WTC11 (cell line): ENCODE data around the gene LY6G6F.

Source experiments
- CREB1 ChIP-seq: sonication (generic); formaldehyde crosslinking; IDR thresholded peaks from 2 replicates; pipeline ENCODE4 v1.8.0; 2023; ENCODE audit warnings: mild to moderate bottlenecking, missing genetic modification reagents
- ELF4 ChIP-seq: sonication (generic); formaldehyde crosslinking; IDR thresholded peaks from 2 replicates; pipeline ENCODE4 v1.8.1; 2022; ENCODE audit warnings: low read depth, mild to moderate bottlenecking, moderate library complexity, missing genetic modification reagents
- ESRRA ChIP-seq: sonication (generic); formaldehyde crosslinking; IDR thresholded peaks from 2 replicates; pipeline ENCODE4 v1.8.1; 2022; ENCODE audit warnings: mild to moderate bottlenecking, missing genetic modification reagents, borderline replicate concordance
- JUN ChIP-seq: sonication (generic); formaldehyde crosslinking; IDR thresholded peaks from 2 replicates; pipeline ENCODE4 v1.8.0; 2023; ENCODE audit warnings: mild to moderate bottlenecking, missing genetic modification reagents
- TEAD4 ChIP-seq: sonication (generic); formaldehyde crosslinking; IDR thresholded peaks from 2 replicates; pipeline ENCODE4 v1.8.0; 2022; ENCODE audit warnings: mild to moderate bottlenecking, missing genetic modification reagents
- USF2 ChIP-seq: sonication (generic); formaldehyde crosslinking; IDR thresholded peaks from 2 replicates; pipeline ENCODE4 v1.8.1; 2023; ENCODE audit warnings: mild to moderate bottlenecking, missing genetic modification reagents, moderate library complexity
- ZNF121 ChIP-seq: sonication (generic); formaldehyde crosslinking; IDR thresholded peaks from 2 replicates; pipeline ENCODE4 v1.8.0; 2023; ENCODE audit warnings: missing genetic modification reagents
- ZNF138 ChIP-seq: sonication (generic); formaldehyde crosslinking; conservative IDR thresholded peaks from 2 replicates; pipeline ENCODE4 v1.8.1; 2022; ENCODE audit warnings: mild to moderate bottlenecking, moderate library complexity, missing genetic modification reagents
- ZNF396 ChIP-seq: fragments of 250-450 bp; sonication (Bioruptor Pico); IDR thresholded peaks from 2 replicates; pipeline ENCODE4 v1.8.0; 2021; ENCODE audit warnings: mild to moderate bottlenecking, moderate library complexity, borderline replicate concordance
- TF ChIP-seq, protein P1 (sequence below): fragments of 200-600 bp; IDR thresholded peaks from 2 replicates; pipeline ENCODE4 v1.8.0; 2022; ENCODE audit warnings: antibody characterized with exemption
- TF ChIP-seq, protein P2 (sequence below): sonication (generic); formaldehyde crosslinking; IDR thresholded peaks from 2 replicates; pipeline ENCODE4 v1.8.0; 2023; ENCODE audit warnings: mild to moderate bottlenecking, missing genetic modification reagents
- TF ChIP-seq, protein P3 (sequence below): sonication (generic); formaldehyde crosslinking; IDR thresholded peaks from 2 replicates; pipeline ENCODE4 v1.8.0; 2022; ENCODE audit warnings: mild to moderate bottlenecking, missing genetic modification reagents

DNA sequence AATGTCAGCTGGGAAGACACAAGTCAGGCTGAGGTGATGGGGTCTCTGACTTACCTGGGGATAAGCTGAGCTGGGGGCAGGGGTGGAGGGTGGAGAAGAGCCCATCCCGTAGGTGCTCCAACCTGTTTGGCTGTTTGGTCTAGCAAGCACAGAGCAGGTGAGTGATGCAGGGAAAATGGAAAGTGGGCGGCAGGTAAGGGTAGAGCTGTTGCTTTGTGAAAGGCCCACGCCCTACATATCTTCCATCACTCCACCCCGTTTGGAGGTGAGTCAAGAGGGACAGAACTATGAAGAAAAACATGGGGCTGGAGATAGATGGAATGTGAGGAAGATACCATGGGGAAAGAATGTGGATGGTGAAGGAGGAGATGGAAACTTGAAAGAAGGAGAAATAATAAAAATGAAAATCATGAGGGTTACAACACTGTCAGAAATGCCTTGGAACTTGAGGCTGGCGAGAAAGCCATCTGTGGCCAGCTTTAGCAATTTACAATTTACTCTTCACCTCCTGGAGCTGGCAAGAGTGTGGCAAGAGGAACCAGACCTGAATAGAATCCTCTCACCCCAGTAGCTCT is 13.6 kb downstream of the LY6G6F start:
- TF ChIP-seq, protein P1, sequence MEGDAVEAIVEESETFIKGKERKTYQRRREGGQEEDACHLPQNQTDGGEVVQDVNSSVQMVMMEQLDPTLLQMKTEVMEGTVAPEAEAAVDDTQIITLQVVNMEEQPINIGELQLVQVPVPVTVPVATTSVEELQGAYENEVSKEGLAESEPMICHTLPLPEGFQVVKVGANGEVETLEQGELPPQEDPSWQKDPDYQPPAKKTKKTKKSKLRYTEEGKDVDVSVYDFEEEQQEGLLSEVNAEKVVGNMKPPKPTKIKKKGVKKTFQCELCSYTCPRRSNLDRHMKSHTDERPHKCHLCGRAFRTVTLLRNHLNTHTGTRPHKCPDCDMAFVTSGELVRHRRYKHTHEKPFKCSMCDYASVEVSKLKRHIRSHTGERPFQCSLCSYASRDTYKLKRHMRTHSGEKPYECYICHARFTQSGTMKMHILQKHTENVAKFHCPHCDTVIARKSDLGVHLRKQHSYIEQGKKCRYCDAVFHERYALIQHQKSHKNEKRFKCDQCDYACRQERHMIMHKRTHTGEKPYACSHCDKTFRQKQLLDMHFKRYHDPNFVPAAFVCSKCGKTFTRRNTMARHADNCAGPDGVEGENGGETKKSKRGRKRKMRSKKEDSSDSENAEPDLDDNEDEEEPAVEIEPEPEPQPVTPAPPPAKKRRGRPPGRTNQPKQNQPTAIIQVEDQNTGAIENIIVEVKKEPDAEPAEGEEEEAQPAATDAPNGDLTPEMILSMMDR, result no peak
- TF ChIP-seq ZNF121 (no peak), USF2 (no peak), ZNF138 (CRISPR knock-in tag) (no peak), ELF4 (CRISPR knock-in tag) (no peak), ESRRA (CRISPR knock-in tag) (no peak), ZNF396 (CRISPR knock-in tag) (no peak), TEAD4 (CRISPR knock-in tag) (no peak), CREB1 (no peak), JUN (CRISPR knock-in tag) (no peak)
- TF ChIP-seq, protein P2, sequence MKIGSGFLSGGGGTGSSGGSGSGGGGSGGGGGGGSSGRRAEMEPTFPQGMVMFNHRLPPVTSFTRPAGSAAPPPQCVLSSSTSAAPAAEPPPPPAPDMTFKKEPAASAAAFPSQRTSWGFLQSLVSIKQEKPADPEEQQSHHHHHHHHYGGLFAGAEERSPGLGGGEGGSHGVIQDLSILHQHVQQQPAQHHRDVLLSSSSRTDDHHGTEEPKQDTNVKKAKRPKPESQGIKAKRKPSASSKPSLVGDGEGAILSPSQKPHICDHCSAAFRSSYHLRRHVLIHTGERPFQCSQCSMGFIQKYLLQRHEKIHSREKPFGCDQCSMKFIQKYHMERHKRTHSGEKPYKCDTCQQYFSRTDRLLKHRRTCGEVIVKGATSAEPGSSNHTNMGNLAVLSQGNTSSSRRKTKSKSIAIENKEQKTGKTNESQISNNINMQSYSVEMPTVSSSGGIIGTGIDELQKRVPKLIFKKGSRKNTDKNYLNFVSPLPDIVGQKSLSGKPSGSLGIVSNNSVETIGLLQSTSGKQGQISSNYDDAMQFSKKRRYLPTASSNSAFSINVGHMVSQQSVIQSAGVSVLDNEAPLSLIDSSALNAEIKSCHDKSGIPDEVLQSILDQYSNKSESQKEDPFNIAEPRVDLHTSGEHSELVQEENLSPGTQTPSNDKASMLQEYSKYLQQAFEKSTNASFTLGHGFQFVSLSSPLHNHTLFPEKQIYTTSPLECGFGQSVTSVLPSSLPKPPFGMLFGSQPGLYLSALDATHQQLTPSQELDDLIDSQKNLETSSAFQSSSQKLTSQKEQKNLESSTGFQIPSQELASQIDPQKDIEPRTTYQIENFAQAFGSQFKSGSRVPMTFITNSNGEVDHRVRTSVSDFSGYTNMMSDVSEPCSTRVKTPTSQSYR (CRISPR knock-in tag), result no peak
- TF ChIP-seq, protein P3, sequence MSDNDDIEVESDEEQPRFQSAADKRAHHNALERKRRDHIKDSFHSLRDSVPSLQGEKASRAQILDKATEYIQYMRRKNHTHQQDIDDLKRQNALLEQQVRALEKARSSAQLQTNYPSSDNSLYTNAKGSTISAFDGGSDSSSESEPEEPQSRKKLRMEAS, result no peak
